WTC11 (cell line): Measurements from ENCODE around the gene TAGLN3.

Experiments used
- ATF3 ChIP-seq: sonication (generic); formaldehyde crosslinking; conservative IDR thresholded peaks from 2 replicates; pipeline ENCODE4 v1.8.1; 2022; ENCODE audit warnings: mild to moderate bottlenecking, missing genetic modification reagents
- CTCF ChIP-seq: fragments of 200-600 bp; IDR thresholded peaks from 2 replicates; pipeline ENCODE4 v1.8.0; 2022; ENCODE audit warnings: antibody characterized with exemption
- MAX ChIP-seq: sonication (generic); formaldehyde crosslinking; IDR thresholded peaks from 2 replicates; pipeline ENCODE4 v1.8.0; 2022; ENCODE audit warnings: mild to moderate bottlenecking, missing genetic modification reagents
- ZNF138 ChIP-seq: sonication (generic); formaldehyde crosslinking; conservative IDR thresholded peaks from 2 replicates; pipeline ENCODE4 v1.8.1; 2022; ENCODE audit warnings: mild to moderate bottlenecking, moderate library complexity, missing genetic modification reagents

GRCh38 chr3:111967068-111967467, 31.7 kb upstream of the TAGLN3 start:
- TF ChIP-seq ATF3 (CRISPR knock-in tag) (no peak), ZNF138 (CRISPR knock-in tag) (no peak), CTCF (no peak), MAX (CRISPR knock-in tag) (no peak)
